ENCODE results near the gene FRK.
"Not testable (repeated sequence)": the region's sequence is repeated elsewhere in the genome, so short reads cannot be mapped to it uniquely, and the experiment has no call there.

GRCh38 chr6:115937502-115937901 is 123.2 kb downstream of the FRK start:
- TF ChIP-seq, protein P1, sequence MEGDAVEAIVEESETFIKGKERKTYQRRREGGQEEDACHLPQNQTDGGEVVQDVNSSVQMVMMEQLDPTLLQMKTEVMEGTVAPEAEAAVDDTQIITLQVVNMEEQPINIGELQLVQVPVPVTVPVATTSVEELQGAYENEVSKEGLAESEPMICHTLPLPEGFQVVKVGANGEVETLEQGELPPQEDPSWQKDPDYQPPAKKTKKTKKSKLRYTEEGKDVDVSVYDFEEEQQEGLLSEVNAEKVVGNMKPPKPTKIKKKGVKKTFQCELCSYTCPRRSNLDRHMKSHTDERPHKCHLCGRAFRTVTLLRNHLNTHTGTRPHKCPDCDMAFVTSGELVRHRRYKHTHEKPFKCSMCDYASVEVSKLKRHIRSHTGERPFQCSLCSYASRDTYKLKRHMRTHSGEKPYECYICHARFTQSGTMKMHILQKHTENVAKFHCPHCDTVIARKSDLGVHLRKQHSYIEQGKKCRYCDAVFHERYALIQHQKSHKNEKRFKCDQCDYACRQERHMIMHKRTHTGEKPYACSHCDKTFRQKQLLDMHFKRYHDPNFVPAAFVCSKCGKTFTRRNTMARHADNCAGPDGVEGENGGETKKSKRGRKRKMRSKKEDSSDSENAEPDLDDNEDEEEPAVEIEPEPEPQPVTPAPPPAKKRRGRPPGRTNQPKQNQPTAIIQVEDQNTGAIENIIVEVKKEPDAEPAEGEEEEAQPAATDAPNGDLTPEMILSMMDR (IDR thresholded peaks at IDR 0.05) = not testable (repeated sequence)
- not testable (repeated sequence) for TF ChIP-seq EZH2, EZH2phosphoT487 (IDR thresholded peaks at IDR 0.05)

Data from neural progenitor cell (in vitro differentiated cells).